Measurements from ENCODE around the gene TRAPPC6A. TPM values are rescaled to one million over a fixed set of nuclear protein-coding genes. Genes with fewer than 3 reads are reported as not detected.
"Not testable (repeated sequence)": the region's sequence is repeated elsewhere in the genome, so short reads cannot be mapped to it uniquely, and the experiment has no call there.

TRAPPC6A gene
- total RNA-seq, 1 donor from 2014 or later, result 33.8 TPM

- Histone ChIP-seq H3K4me3 (ENCODE audit: low read depth, low read length) (no peak overlapping the region), H3K36me3 (ENCODE audit: control insufficient read depth, insufficient read depth, low read length) (no peaks in the 10 kb centered on the region), H3K27me3 (ENCODE audit: control insufficient read depth, insufficient read depth, low read length) (no peaks in the 10 kb centered on the region)
- DNase-seq (ENCODE audit: low read depth), result no peak
- TF ChIP-seq CTCF (IDR thresholded peaks at IDR 0.05; ENCODE audit: insufficient read depth, low read length, poor library complexity, severe bottlenecking), result no peak
Measured at GRCh38 chr19:45125360-45125759, 52.7 kb downstream of the TRAPPC6A start.

- Histone ChIP-seq H3K36me3 (ENCODE audit: control insufficient read depth, insufficient read depth, low read length) (no peaks in the 10 kb centered on the region), H3K27me3 (ENCODE audit: control insufficient read depth, insufficient read depth, low read length) (no peaks in the 10 kb centered on the region), H3K4me3 (ENCODE audit: low read depth, low read length) (no peak overlapping the region)
- no peak for DNase-seq (ENCODE audit: low read depth)
- no peak for TF ChIP-seq CTCF (IDR thresholded peaks at IDR 0.05; ENCODE audit: insufficient read depth, low read length, poor library complexity, severe bottlenecking)
Measured at GRCh38 chr19:45124021-45124420, 54.0 kb downstream of the TRAPPC6A start.

- H3K36me3 ChIP-seq (ENCODE audit: control insufficient read depth, insufficient read depth, low read length), result no peaks in the 10 kb centered on the region
- H3K27me3 ChIP-seq (ENCODE audit: control insufficient read depth, insufficient read depth, low read length), result no peaks in the 10 kb centered on the region
- DNase-seq (ENCODE audit: low read depth), result no peak
- no peak overlapping the region for H3K4me3 ChIP-seq (ENCODE audit: low read depth, low read length)
- no peak for TF ChIP-seq CTCF (IDR thresholded peaks at IDR 0.05; ENCODE audit: insufficient read depth, low read length, poor library complexity, severe bottlenecking)
Measured at GRCh38 chr19:45123440-45123850, 54.6 kb downstream of the TRAPPC6A start.

- Histone ChIP-seq H3K4me3 (ENCODE audit: low read depth, low read length) (no peak overlapping the region), H3K36me3 (ENCODE audit: control insufficient read depth, insufficient read depth, low read length) (no peaks in the 10 kb centered on the region), H3K27me3 (ENCODE audit: control insufficient read depth, insufficient read depth, low read length) (no peaks in the 10 kb centered on the region)
- no peak for DNase-seq (ENCODE audit: low read depth)
- no peak for TF ChIP-seq CTCF (IDR thresholded peaks at IDR 0.05; ENCODE audit: insufficient read depth, low read length, poor library complexity, severe bottlenecking)
Measured at GRCh38 chr19:45122832-45123231, 55.2 kb downstream of the TRAPPC6A start.

GRCh38 chr19:45121827-45122345 is 56.2 kb downstream of the TRAPPC6A start:
- TF ChIP-seq CTCF (IDR thresholded peaks at IDR 0.05; ENCODE audit: insufficient read depth, low read length, poor library complexity, severe bottlenecking), result no peak
- no peaks in the 10 kb centered on the region for H3K36me3 ChIP-seq (ENCODE audit: control insufficient read depth, insufficient read depth, low read length)
- no peak for DNase-seq (ENCODE audit: low read depth)
- no peak overlapping the region for H3K4me3 ChIP-seq (ENCODE audit: low read depth, low read length)
- H3K27me3 ChIP-seq (ENCODE audit: control insufficient read depth, insufficient read depth, low read length), result no peaks in the 10 kb centered on the region

GRCh38 chr19:45119582-45119981 is 58.5 kb downstream of the TRAPPC6A start:
- H3K27me3 ChIP-seq (ENCODE audit: control insufficient read depth, insufficient read depth, low read length), result no peaks in the 10 kb centered on the region
- no peak for TF ChIP-seq CTCF (IDR thresholded peaks at IDR 0.05; ENCODE audit: insufficient read depth, low read length, poor library complexity, severe bottlenecking)
- no peaks in the 10 kb centered on the region for H3K36me3 ChIP-seq (ENCODE audit: control insufficient read depth, insufficient read depth, low read length)
- DNase-seq (ENCODE audit: low read depth), result no peak
- H3K4me3 ChIP-seq (ENCODE audit: low read depth, low read length), result no peak overlapping the region

GRCh38 chr19:45118591-45119355 is 59.3 kb downstream of the TRAPPC6A start:
- DNase-seq (ENCODE audit: low read depth); H3K36me3 ChIP-seq (ENCODE audit: control insufficient read depth, insufficient read depth, low read length); H3K27me3 ChIP-seq (ENCODE audit: control insufficient read depth, insufficient read depth, low read length); H3K4me3 ChIP-seq (ENCODE audit: low read depth, low read length): not testable (repeated sequence)

All from kidney epithelial cell (primary cell).